HG03342 (cell line): Measurements from ENCODE around the gene PDCD1LG2.
"Not testable (repeated sequence)": the region's sequence is repeated elsewhere in the genome, so short reads cannot be mapped to it uniquely, and the experiment has no call there.

Experiments used
- ATAC-seq: cut with Tn5 transposase; IDR thresholded peaks from one replicate; pipeline ENCODE4 v1.9.1; 2021; ENCODE audit warnings: mild to moderate bottlenecking, moderate library complexity; ENCODE audit not compliant: unreplicated experiment

The PDCD1LG2 gene

DNA sequence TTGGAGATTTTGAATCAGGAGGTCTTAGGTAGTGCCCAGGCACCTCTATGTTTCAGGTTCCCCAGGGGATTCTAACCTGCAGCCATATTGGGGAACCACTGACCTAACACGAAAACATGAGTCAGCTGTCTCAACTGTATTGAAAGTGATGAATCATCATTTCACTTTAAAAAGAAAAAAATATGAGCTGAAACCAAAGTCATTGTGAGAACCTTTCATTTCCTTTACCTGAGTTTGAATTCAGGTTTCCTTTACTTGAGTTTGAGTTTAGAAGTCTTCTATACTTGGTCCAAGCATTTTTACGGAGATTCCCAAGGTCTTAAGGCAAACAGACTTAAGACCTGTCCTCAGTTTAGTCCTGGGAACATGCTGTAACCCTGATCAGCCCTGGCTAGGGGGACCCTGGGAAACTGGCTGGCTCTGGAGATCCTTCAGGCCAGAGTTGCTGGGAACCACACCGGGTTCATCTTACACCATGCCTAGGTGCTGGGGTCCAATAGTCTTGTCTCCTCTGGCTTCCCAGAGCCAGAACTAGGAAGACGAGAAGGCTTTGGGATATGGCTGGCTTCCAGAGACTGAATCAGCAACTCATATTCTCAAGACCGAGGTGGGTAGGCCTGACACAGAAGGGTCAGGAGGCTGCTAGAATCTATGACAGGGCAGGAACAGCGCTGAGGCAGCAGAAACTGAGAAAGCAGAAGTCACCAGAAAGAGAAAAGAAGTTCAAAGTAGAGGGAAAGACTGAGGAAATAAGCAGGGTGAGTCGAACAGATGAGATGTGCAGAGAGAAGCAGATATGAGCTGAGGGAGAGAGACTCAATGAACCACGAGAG is 16.4 kb upstream of the PDCD1LG2 start:
- peak; percentile 84 for ATAC-seq

DNA sequence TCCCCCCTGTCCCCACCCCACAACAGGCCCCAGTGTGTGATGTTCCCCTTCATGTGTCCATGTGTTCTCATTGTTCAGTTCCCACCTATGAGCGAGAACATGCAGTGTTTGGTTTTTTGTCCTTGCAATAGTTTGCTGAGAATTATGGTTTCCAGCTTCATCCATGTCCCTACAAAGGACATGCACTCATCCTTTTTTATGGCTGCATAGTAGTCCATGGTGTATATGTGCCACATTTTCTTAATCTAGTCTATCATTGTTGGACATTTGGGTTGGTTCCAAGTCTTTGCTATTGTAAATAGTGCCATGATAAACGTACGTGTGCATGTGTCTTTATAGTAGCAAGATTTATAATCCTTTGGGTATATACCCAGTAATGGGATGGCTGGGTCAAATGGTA is 15.6 kb upstream of the PDCD1LG2 start:
- not testable (repeated sequence) for ATAC-seq

DNA sequence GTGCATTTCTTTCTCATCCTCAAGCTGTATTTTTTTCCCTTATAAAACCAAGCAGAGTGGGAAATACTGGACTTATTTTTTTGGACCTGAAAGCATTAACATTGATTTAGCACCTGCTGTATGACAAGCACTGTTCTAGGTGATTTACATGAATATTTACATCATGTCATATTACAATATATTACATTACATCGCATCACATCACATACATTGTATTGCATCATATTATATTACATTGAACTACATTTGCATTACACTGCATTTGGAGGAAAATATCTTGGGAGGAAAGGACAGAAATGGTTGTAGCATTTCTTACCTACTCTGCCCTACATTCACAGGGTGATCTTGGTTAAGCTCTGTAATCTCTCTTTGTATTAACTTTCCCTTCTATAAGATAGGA is 11.2 kb upstream of the PDCD1LG2 start:
- ATAC-seq, result no peak

DNA sequence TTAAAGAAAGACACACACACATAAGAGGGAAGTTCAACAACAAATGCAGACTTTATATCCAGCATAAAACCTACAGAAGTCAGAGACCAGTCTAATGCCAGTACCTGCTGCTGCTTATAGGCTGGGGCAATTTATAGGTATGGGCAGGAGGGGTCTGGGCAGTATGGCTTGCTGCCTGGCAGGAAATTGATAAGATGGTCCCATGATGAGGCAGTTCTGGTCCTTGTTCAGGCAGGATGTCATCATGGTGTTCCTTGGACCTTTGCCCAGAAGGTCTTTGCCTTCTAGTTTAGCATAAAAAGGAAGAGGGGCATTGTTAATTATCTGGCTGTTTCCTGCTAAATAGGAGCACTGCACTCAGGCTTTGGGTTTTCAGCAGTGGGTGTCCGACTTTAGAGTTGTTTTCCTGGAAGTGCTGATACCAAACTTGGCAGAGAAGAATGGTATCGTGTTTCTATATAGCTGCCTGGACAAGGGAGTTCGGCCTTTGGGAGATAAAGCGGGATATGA is 10.4 kb upstream of the PDCD1LG2 start:
- no peak for ATAC-seq

DNA sequence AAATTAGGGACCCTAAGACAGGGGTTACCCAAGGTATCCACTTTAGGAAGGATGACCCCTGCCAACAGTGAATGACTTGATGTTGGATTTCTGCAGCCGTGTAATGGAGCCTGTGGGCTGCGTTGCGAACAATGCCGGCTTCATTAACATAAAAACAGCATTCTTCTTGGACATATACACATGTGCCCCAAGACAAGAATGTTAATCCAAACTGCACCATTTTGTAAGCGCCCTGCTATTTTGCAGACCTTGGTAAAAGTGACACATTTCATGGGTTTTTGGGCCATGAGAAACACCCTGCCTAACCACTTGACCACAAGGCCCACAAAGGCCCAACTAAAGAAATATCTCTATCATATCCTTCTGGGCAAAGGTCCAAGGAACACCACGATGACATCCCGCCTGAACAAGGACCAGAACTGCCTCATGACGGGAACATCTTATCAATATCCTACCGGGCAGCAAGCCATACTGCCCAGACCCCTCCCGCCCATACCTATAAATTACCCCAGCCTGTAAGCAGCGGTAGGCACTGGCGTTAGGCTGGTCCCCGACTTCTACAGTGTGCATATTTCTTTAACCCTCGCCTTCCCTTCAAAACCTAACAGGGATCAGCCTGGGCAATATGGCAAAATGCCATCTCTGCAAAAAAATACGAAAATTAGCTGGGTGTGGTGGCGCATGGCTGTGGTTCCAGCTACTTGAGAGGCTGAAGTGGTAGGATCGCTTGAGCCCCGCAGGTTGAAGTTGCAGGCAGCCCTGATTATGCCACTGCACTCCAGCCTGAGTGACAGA is 9.7 kb upstream of the PDCD1LG2 start:
- ATAC-seq, result no peak

DNA sequence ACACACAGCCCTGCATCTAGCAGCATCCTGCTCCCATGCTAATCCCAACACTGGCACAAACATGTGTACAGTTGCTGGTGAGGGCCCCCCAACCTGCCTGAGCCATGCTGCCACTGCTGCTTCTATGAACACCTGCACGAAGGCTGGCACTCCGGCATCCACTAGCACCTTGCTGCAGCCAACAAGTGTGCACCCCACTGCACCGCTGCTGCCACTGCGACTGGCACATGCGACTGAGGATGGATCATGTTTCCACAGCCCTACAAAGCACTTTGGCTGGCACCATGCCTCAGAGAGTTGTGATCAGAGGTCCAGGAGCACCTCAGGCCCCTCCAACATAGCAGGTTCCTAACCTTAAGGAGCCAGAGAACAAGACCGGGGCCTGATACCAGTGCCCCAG is 7.8 kb upstream of the PDCD1LG2 start:
- ATAC-seq, result no peak

DNA sequence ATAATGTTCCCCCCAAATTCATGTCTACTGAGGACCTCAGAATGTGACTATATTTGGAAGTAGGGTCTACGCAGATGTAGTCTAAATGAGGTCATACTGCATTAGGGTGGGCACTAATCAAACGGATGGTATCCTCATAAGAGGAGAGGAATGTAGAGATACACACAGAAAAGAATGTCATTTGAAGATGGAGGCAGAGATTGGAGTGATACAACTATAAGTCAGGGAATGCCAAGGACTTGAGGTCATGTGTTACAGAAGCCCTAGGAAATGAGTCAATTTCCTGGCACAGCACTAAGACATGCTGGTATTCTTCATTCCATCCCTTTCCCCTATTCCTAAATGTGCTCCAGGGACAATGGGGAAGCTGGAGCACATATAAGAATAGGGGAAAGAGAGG is 758 bp upstream of the PDCD1LG2 start:
- no peak for ATAC-seq

DNA sequence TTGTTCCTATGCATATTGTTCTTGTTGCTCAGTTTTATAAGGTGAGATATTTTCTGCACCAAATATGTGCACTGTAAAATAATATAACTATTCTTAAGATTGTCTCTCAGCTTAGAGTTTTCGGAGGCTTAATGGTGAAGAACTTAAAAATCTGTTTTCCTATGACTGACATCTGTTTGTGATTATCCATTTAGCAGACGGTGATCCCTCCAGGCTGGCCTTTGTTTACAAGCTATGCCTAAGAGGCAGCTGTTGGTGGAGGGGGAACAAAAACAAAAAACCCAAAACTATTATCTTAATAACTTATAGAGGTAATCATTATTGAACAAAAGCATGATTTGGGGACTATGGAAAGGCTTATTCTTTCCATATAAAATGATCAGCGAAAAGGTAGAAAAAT is 658 bp downstream of the PDCD1LG2 start:
- ATAC-seq, result no peak

DNA sequence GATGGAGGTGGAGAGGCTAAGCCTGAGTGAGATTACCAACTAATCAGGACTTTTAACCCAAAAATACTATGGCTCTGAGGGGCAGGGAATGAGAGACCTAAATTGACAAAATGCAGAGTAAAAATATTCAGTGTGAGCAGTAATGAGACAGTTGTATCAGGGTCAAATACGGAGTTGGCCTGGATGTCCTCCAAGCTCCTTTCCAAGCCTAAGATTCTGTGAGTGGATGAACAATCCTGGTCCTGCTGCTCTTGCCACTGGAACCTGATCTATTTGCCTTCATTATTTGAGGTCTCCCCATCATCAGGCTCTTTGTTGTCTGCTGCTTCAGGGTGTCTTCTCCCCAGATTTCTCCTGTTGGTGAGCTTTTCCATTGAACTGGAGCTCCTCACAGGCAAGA is 1.1 kb downstream of the PDCD1LG2 start:
- ATAC-seq, result no peak

DNA sequence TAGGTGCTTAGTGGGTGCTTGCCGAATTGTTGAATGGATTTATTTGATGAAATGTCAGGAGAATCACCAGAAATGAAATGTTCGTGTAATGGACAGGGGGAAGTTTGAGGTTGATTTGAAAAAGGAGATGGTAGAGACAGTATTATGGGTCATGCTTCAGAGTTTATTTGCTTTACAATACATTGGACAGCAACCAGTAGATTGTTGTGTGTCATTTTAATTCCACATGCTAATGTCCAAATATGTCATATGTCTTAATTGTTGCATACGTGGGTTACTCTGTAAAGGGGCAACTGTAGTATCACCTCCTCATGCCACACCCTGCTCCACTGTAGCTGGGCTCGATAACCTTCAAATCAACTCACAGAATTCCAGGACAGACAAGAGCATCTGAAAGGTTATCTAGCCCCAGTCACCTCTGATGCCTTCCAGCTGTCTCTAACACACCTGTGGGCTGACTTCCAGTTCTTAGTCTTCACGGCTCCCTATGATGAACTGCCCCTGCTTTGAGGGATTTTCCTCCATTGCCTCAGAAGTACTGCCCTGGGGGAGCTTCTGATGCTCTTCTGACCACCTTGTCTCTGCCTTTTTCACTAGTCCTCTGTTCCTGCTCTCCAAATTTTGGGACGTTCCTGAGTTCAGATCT is 1.7 kb downstream of the PDCD1LG2 start:
- ATAC-seq, result no peak

DNA sequence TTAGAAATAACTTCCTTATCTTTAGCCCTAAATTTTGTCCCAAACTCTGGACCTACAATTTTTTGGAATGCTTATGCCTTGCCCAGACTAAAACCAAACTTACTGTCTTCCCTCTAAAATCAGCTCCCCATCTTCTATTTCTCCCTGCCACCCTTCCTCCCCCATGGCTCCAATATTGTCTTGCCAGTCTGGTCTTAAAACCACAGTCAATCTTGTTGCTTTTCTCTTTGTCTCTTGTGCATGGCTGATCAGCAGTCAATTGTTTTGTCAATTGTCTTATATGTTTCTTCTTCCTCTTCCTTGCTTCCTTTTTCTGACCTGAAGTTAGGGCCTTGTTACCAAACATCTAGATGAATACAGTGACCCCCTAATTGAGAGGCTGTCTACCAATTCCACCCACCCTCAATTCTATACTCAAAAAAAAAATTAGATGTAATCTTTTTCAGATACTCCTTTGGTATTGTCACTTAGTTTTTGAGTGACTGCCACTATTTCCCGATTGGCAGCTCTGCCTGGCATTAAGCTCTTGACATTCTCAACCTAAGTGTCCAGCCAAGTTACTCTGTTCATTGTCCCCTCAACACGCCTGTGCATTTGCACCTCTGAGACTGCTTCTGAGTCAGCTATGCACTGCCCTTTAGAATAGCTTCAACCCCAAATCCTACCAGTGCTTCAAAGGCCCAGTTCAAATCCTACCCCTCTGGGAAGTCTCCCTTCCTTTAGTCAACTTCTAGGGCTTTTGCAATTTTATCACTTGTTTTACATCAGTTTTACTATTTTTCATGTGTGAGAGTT is 2.5 kb downstream of the PDCD1LG2 start:
- no peak for ATAC-seq

DNA sequence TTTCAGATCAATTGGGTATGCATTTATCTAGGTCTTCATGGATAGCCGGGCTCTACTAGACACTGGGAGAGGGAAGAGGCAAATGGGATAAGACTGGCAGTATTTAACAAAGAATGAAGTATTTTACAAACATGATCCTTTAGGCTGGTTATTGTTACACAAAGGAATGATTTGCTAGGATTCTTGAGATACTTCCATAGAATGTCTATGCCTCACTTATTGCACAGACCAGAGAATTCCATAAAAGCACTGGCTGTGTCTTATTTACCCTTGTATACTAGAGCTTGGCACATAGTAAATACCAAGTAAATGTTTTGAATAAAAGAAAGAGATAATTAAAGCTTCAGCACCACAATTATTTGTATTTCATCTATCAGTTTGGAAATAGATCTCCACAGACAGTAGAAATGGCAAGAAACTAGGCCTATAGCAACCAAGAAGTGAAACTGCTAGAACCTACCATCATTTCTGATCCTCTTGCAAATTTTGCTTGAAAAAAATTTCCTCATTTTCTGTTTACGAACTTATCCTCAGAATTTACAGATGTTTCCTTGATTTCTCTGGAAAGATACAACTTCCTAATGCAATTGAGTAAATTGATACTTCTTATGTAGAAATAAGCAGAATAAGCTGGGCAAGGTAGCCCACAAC is 3.8 kb downstream of the PDCD1LG2 start:
- no peak for ATAC-seq

DNA sequence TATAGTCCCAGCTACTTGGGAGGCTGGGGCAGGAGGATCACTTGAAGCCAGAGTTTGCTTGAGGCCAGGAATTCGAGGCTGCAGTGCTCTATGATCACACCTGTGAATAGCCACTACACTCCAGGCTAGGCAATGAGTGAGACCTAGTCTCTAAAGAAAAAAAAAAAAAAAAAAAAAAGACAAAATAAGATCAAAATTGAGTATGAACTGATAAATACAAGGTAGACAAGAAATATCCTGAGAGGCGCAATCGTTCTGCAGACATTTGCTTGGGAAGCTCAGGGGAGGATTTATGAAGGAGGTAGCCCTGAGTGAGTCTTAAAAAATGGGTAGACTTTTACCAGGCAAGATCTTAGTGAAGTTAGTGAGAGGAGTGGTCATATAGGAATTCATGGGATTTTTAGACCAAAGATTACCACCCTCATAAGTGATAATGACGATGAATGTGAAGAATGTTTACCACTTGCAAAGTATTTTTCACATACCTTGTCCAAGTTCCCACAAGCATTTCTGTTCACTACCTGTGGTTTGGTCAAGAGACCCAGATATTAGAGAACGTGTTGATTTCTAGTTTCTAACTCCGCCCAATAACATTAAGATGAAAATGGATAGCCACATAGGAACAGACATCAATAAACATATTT is 4.4 kb downstream of the PDCD1LG2 start:
- ATAC-seq, result no peak

DNA sequence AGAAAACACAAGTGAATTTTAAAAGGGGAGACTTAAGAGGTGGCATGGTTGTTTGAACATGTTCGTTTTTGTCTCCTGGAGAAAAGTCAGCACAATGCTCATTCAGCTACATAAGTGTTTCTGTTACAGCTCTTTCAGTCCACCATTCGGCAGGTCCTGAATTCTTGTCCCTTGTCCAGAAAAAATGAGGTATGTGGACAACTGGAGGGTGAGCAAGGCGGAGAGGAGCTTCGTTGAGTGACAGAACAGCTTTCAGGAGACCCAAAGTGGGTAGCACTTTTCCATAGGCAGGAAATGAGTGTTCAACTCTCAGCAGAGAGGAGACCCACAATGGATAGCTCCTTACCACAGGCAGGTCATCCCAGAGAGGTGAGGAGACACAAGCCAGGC is 4.9 kb downstream of the PDCD1LG2 start:
- ATAC-seq, result no peak

DNA sequence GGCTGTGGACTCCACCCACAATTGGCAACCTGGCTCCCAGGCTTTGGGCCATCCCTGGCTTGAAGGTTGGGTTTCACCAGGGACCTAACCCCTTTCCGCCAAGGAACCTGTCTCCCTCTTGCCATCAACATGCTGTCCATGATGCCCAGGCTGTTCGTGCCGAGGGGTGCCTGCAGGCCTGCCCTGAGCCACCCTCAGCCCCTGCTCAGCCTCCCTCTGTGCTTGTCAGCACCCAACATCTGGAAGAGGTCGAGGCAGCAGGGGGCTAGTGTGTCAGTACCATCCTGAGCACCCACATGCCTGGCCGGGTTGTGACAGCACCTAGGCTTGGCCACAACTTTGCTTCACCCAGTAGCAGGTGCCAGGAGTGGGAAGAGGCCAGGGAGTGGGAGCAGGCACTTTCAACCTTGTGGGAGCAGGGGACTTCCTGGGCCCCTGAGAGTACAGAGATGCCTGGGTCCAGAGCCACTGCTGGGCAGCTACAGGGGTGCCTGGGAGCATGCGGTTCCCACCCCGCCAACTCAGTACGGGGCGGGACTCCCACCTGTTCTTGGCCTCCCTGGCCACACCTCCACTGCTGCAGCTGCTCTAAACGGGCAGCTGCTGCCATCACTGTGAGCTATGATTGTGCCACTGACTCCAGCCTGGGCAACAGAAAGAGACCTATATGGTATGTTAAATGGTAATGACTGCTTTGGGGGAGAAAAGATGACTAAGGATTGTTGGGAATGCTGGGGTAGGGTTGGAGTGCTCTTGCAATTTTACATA is 6.3 kb downstream of the PDCD1LG2 start:
- ATAC-seq, result no peak

DNA sequence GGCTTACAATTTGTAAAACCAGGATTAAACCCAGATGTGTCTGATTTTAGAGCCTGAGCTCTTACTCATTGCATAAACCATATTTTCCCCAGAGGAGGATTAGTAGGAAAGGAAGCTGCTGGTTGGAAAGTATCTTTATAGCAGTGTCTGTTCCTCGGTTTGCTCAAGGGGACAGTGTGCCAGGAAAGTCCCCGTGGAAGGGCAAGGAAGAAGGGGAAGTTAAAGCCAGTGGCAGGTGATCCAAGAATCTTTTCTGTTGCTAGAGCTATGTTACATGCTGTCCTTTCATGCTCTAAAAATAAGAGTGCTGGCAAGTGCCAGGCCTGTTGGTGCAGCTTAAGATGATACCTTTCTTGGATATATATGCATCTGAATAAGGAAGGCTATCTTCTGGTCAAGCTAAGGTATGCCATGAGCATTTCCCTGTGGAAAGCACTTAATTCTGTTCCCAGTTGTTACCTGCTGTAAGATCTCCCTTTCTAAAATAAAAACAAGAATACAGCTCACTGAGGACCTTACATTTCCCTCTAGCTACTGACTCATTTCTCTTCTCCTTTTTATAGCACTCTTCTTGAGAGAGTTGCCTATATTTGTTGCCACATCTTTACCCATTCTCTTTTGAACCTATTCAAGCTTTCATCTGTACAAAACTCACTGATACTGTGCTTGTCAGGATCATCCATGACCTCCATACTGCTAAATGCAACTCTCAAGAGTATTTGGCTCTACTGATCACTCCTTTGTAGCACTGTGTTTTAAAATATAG is 8.0 kb downstream of the PDCD1LG2 start:
- peak; percentile 54 for ATAC-seq

DNA sequence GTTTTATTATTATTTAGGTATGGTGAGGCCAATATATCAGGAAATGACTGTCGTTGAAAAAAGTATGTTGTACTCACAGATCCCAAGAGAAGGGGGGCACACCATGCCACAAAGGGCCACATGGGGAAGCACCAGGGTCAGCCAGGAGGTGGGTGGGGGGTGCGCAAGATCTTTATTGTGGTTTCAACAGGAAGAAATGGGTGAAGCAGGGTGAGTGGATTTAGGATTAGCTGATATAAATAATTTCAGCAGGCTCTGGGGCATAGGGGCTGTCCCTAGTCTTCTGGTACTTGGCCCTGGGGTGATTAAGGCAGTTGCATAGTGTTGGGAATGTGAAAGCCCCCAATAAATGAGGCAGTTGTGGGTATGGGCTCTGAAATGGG is 8.6 kb downstream of the PDCD1LG2 start:
- ATAC-seq, result peak; percentile 27

DNA sequence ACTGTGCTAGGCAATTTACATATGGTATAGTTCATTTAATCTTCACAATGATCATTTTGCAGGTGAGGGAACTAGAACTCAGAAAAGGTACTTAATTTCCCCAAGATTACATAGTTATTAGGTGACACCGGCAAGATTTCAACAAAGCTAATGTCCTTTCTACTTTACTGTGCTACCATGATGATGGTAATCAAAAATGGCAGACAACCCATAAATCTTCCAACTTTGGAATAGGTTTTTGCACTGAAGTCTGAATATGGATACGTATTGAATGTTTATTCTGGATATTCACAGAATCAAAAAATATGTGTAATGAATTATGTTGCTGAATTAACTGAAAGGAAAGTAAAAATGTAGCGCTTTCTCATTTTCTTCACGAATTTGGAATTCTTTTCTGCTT is 13.8 kb downstream of the PDCD1LG2 start:
- no peak for ATAC-seq
